Measurements from ENCODE around the gene PRTG.
A peak's percentile ranks its signal among the peaks of the same experiment; 100 is the strongest.
"Not testable (repeated sequence)": the region's sequence is repeated elsewhere in the genome, so short reads cannot be mapped to it uniquely, and the experiment has no call there.

The PRTG gene

GRCh38 chr15:55764398-55764797 lies 21.4 kb upstream of the PRTG start:
- DNase-seq (ENCODE audit: low read depth), result no peak
- H3K4me3 ChIP-seq (ENCODE audit: low read depth, low read length), result no peak overlapping the region
- no peak for TF ChIP-seq CTCF (IDR thresholded peaks at IDR 0.05; ENCODE audit: low read depth, low read length)
- no peak for TF ChIP-seq POLR2A (IDR thresholded peaks at IDR 0.05; ENCODE audit: extremely low read depth, insufficient read length)
- no peak for TF ChIP-seq MAX (IDR thresholded peaks at IDR 0.05; ENCODE audit: low read depth, low read length)
- no peak for TF ChIP-seq MYC (IDR thresholded peaks at IDR 0.05; ENCODE audit: low read depth, low read length)

- peak; percentile 28 for DNase-seq (ENCODE audit: low read depth)
- TF ChIP-seq MAX (IDR thresholded peaks at IDR 0.05; ENCODE audit: low read depth, low read length), result no peak
- TF ChIP-seq POLR2A (IDR thresholded peaks at IDR 0.05; ENCODE audit: extremely low read depth, insufficient read length), result no peak
- TF ChIP-seq MYC (IDR thresholded peaks at IDR 0.05; ENCODE audit: low read depth, low read length), result no peak
- no peak overlapping the region for H3K4me3 ChIP-seq (ENCODE audit: low read depth, low read length)
Observed at GRCh38 chr15:55758580-55758986, 15.6 kb upstream of the PRTG start.

GRCh38 chr15:55753433-55753832 lies 10.5 kb upstream of the PRTG start:
- DNase-seq (ENCODE audit: low read depth); H3K4me3 ChIP-seq (ENCODE audit: low read depth, low read length): not testable (repeated sequence)

- no peak overlapping the region for H3K4me3 ChIP-seq (ENCODE audit: low read depth, low read length)
- TF ChIP-seq POLR2A (IDR thresholded peaks at IDR 0.05; ENCODE audit: extremely low read depth, insufficient read length) (no peak), CTCF (IDR thresholded peaks at IDR 0.05; ENCODE audit: low read depth, low read length) (no peak), MYC (IDR thresholded peaks at IDR 0.05; ENCODE audit: low read depth, low read length) (no peak), MAX (IDR thresholded peaks at IDR 0.05; ENCODE audit: low read depth, low read length) (no peak)
- DNase-seq (ENCODE audit: low read depth), result no peak
Observed at GRCh38 chr15:55750706-55751105, 7.8 kb upstream of the PRTG start.

GRCh38 chr15:55743729-55744655 lies 1.0 kb upstream of the PRTG start:
- no peak for DNase-seq (ENCODE audit: low read depth)
- TF ChIP-seq MYC (IDR thresholded peaks at IDR 0.05; ENCODE audit: low read depth, low read length), result no peak
- TF ChIP-seq CTCF (IDR thresholded peaks at IDR 0.05; ENCODE audit: low read depth, low read length), result no peak
- TF ChIP-seq POLR2A (IDR thresholded peaks at IDR 0.05; ENCODE audit: extremely low read depth, insufficient read length), result no peak
- no peak for TF ChIP-seq MAX (IDR thresholded peaks at IDR 0.05; ENCODE audit: low read depth, low read length)
- H3K4me3 ChIP-seq (ENCODE audit: low read depth, low read length), result no peak overlapping the region

- TF ChIP-seq MAX (IDR thresholded peaks at IDR 0.05; ENCODE audit: low read depth, low read length), result no peak
- no peak for TF ChIP-seq POLR2A (IDR thresholded peaks at IDR 0.05; ENCODE audit: extremely low read depth, insufficient read length)
- TF ChIP-seq MYC (IDR thresholded peaks at IDR 0.05; ENCODE audit: low read depth, low read length), result no peak
- no peak for TF ChIP-seq CTCF (IDR thresholded peaks at IDR 0.05; ENCODE audit: low read depth, low read length)
- DNase-seq (ENCODE audit: low read depth), result peak; percentile 5
- no peak overlapping the region for H3K4me3 ChIP-seq (ENCODE audit: low read depth, low read length)
Observed at GRCh38 chr15:55742498-55742926, 440 bp downstream of the PRTG start.

Data from NB4 (cell line).